Measurements from ENCODE around the gene PRKCB. TPM values are rescaled to one million over a fixed set of nuclear protein-coding genes. Genes with fewer than 3 reads are reported as not detected.

PRKCB gene
- total RNA-seq, 1 donor from 2014 or later, result 24.1 TPM

DNA sequence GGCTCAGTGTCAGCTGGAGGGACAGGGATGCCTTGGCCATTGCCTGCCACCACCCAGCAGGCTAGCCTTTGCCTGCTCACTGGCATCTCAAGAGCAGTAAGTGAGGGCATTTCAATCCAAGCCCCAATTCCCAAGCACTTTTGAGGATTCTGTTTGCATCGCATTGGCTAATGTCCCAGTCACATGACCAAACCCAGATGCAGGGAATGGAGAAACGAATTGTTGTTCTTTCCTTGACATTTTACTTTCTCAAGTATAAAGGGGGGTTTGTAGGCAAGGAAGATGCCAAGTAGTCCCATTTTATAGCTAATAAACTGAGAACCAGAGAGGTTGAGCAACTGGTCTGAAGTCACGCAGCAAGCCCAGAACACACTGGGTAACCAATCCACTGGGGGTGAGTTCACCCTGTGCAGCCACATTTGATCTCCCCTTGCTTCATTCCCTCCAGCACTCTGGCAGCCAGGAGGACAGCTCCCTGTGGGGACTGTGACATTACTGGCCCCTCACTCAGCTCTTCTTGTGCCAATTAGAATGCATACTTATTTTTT lies 226.6 kb downstream of the PRKCB start:
- Histone ChIP-seq H3K27ac (no peak overlapping the region), H3K4me1 (no peaks in the 10 kb centered on the region), H3K9me3 (no peaks in the 10 kb centered on the region), H3K36me3 (no peaks in the 10 kb centered on the region), H3K27me3 (ENCODE audit: low read depth) (no peaks in the 10 kb centered on the region), H3K4me3 (no peak overlapping the region)
- DNase-seq (no peak), ATAC-seq (no peak)
- intact Hi-C loops (cut with DNase I), result no loop called here
- TF ChIP-seq, protein P1, sequence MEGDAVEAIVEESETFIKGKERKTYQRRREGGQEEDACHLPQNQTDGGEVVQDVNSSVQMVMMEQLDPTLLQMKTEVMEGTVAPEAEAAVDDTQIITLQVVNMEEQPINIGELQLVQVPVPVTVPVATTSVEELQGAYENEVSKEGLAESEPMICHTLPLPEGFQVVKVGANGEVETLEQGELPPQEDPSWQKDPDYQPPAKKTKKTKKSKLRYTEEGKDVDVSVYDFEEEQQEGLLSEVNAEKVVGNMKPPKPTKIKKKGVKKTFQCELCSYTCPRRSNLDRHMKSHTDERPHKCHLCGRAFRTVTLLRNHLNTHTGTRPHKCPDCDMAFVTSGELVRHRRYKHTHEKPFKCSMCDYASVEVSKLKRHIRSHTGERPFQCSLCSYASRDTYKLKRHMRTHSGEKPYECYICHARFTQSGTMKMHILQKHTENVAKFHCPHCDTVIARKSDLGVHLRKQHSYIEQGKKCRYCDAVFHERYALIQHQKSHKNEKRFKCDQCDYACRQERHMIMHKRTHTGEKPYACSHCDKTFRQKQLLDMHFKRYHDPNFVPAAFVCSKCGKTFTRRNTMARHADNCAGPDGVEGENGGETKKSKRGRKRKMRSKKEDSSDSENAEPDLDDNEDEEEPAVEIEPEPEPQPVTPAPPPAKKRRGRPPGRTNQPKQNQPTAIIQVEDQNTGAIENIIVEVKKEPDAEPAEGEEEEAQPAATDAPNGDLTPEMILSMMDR (IDR thresholded peaks at IDR 0.05), result no peak

DNA sequence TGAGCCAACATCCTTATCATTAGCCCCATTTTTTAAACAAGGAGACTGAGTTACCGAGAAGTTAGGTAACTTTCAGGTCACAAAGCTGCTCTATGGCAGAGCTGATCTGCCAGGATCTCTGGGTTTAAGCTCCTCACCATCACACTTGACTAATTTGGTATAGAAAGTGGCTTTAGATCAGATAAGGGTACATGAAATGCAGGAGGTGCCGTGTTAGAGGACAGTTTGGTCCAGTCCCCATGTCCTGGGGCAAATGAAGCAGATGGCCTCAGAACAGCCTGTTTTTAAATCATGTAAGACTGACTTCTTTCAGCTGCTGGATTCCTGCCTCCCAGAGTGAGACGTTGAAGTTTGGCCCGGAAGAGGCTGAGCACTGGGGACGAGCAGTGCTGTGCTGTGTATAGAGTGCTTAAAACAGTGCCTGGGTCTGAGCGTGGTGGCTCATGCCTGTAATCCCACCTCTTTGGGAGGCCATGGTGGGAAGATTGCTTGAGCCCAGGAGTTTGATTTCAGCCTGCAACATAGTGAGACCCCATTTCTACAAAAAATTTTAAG lies 233.3 kb downstream of the PRKCB start:
- TF ChIP-seq, protein P1 (IDR thresholded peaks at IDR 0.05), result no peak
- H3K36me3 ChIP-seq, result no peaks in the 10 kb centered on the region
- H3K4me3 ChIP-seq, result no peak overlapping the region
- H3K27ac ChIP-seq, result no peak overlapping the region
- no peaks in the 10 kb centered on the region for H3K9me3 ChIP-seq
- H3K4me1 ChIP-seq, result no peaks in the 10 kb centered on the region
- DNase-seq (no peak), ATAC-seq (no peak)
- intact Hi-C loops (cut with DNase I), result no loop called here
- no peaks in the 10 kb centered on the region for H3K27me3 ChIP-seq (ENCODE audit: low read depth)

DNA sequence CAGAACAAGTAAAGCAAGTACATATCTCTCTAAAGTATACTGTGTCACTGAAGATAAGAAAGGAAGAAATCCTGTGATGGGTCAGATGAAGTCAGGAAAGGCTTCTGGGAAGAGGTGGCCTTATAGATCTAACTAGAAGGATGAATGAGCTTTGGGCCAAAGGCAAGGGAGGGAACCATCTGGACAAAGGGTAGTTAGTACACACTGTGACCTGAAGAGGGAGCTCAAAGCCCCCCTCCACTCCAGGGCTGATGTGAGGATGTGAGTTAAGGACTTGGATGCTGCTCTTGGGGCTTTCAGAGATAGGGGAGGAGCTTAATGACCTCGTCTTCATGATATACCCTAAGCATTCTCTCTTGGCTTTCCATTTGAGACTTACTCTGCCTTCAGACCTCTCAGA lies 235.1 kb downstream of the PRKCB start:
- no peak overlapping the region for H3K27ac ChIP-seq
- ATAC-seq (peak; percentile 57 to 73), DNase-seq (no peak)
- H3K9me3 ChIP-seq, result no peaks in the 10 kb centered on the region
- H3K4me3 ChIP-seq, result no peak overlapping the region
- no peaks in the 10 kb centered on the region for H3K27me3 ChIP-seq (ENCODE audit: low read depth)
- H3K36me3 ChIP-seq, result no peaks in the 10 kb centered on the region
- no peaks in the 10 kb centered on the region for H3K4me1 ChIP-seq
- TF ChIP-seq, protein P1 (IDR thresholded peaks at IDR 0.05), result peak; percentile 37
- intact Hi-C loops (cut with DNase I), result no loop called here

DNA sequence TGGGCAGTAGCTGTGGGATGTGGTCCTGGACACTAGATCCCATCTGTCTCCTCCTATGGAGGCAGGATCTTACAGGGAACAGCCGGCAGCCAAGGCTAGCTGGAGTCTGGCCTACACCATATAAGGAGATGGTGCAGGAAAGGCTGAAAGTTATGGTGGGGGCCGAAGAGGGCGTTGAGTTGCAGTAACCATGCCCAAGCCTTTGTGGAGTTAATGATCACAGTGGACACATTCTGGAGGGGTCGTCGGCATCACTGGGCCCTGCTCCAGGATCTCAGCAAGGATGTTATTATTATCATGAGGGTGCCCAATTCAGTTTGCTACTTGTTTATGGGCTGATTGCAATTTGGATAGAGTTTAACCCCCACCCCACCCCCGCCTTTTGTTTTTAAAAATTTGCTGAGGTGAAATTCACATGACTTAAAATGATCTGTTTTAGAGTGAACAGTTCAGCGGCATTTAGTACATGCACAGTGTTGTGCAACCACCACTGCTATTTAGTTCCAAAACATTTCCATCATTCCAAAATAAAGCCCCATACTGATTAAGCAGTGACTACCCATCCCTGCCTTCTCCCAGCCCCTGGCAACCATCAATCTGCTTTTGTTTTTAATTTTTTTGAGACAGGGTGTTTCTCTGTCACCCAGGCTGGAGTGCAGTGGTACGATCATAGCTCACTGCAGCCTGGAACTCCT lies 236.0 kb downstream of the PRKCB start:
- Histone ChIP-seq H3K9me3 (no peaks in the 10 kb centered on the region), H3K27me3 (ENCODE audit: low read depth) (no peaks in the 10 kb centered on the region), H3K4me1 (no peaks in the 10 kb centered on the region), H3K4me3 (no peak overlapping the region), H3K27ac (no peak overlapping the region), H3K36me3 (no peaks in the 10 kb centered on the region)
- ATAC-seq (peak in 1 of 2 donors; percentile 61), DNase-seq (no peak)
- TF ChIP-seq, protein P1 (IDR thresholded peaks at IDR 0.05), result no peak
- intact Hi-C loops (cut with DNase I), result no loop called here

DNA sequence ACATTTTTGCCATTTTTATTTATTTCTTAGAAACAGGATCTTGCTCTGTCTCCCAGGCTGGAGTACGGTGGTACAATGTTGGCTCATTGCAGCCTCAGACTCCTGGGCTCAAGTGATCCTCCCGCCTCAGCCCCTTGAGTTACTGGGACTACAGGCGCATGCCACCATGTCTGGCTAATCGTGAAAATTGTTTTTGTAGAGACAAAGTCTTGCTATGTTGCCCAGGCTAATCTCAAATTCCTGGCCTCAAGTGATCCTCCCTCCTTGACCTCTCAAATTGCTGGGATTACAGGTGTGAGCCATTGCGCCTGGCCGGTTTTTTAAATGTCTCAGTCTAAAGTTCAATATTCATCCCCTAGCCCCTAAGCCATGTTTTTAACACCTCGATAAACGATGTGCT lies 237.5 kb downstream of the PRKCB start:
- Histone ChIP-seq H3K4me3 (no peak overlapping the region), H3K27ac (no peak overlapping the region), H3K9me3 (no peaks in the 10 kb centered on the region), H3K4me1 (no peaks in the 10 kb centered on the region), H3K27me3 (ENCODE audit: low read depth) (no peaks in the 10 kb centered on the region), H3K36me3 (no peaks in the 10 kb centered on the region)
- DNase-seq, result no peak
- TF ChIP-seq, protein P1 (IDR thresholded peaks at IDR 0.05), result no peak
- ATAC-seq, result no peak
- intact Hi-C loops (cut with DNase I), result no loop called here
